HepG2 (cell line): Measurements from ENCODE around the gene ANP32B. TPM values are rescaled to one million over a fixed set of nuclear protein-coding genes. Genes with fewer than 3 reads are reported as not detected.
A peak's percentile ranks its signal among the peaks of the same experiment; 100 is the strongest.

Experiments used
- ATAD3A ChIP-seq: sonication (generic); formaldehyde crosslinking; IDR thresholded peaks from 2 replicates; pipeline ENCODE4 v1.4.0; 2020; ENCODE audit warnings: missing genetic modification reagents
- FOSL2 ChIP-seq: sonication (generic); formaldehyde crosslinking; IDR thresholded peaks from 2 replicates; pipeline ENCODE4 v1.4.0; 2020; ENCODE audit warnings: missing genetic modification reagents
- FOXK1 ChIP-seq: sonication (generic); formaldehyde crosslinking; IDR thresholded peaks from 2 replicates; pipeline ENCODE4 v1.4.0; 2020; ENCODE audit warnings: low read depth, missing genetic modification reagents, borderline replicate concordance
- FUBP1 ChIP-seq: sonication (generic); formaldehyde crosslinking; IDR thresholded peaks from 2 replicates; pipeline ENCODE4 v1.5.1; 2020; ENCODE audit warnings: missing genetic modification reagents, mild to moderate bottlenecking, borderline replicate concordance
- HHEX ChIP-seq: IDR thresholded peaks from 2 replicates; pipeline ENCODE4 v1.6.1; 2016; ENCODE audit warnings: control low read depth
- HMG20A ChIP-seq: IDR thresholded peaks from 2 replicates; pipeline ENCODE4 v1.6.1; 2016; ENCODE audit warnings: borderline replicate concordance
- HOXD1 ChIP-seq: sonication (generic); formaldehyde crosslinking; IDR thresholded peaks from 2 replicates; pipeline ENCODE4 v1.5.0; 2020; ENCODE audit warnings: missing genetic modification reagents
- KAT7 ChIP-seq: IDR thresholded peaks from 2 replicates; pipeline ENCODE4 v1.6.1; 2018; ENCODE audit warnings: borderline replicate concordance, missing compliant biosample characterization
- KLF13 ChIP-seq: sonication (generic); formaldehyde crosslinking; IDR thresholded peaks from 2 replicates; pipeline ENCODE4 v1.4.0; 2020; ENCODE audit warnings: mild to moderate bottlenecking, missing genetic modification reagents
- LRRFIP1 ChIP-seq: sonication (generic); formaldehyde crosslinking; conservative IDR thresholded peaks from 2 replicates; pipeline ENCODE4 v1.4.0; 2020; ENCODE audit warnings: missing genetic modification reagents
- NBN ChIP-seq: fragments of 450-650 bp; conservative IDR thresholded peaks from 2 replicates; pipeline ENCODE4 v1.6.1; 2017
- NR2F2 ChIP-seq: IDR thresholded peaks from 2 replicates; pipeline ENCODE4 v1.6.1; 2012; ENCODE audit warnings: low read depth, inconsistent platforms, borderline replicate concordance
- PAF1 ChIP-seq: IDR thresholded peaks from 2 replicates; pipeline ENCODE4 v1.6.1; 2016; ENCODE audit warnings: missing genetic modification reagents, missing compliant biosample characterization
- PHB2 ChIP-seq: fragments of 450-650 bp; IDR thresholded peaks from 2 replicates; pipeline ENCODE4 v1.6.1; 2018; ENCODE audit not compliant: partially characterized antibody
- RAD51 ChIP-seq: fragments of 450-650 bp; IDR thresholded peaks from 2 replicates; pipeline ENCODE4 v1.6.1; 2016; ENCODE audit warnings: borderline replicate concordance
- RBAK ChIP-seq: sonication (generic); formaldehyde crosslinking; IDR thresholded peaks from 2 replicates; pipeline ENCODE4 v1.5.1; 2020; ENCODE audit warnings: mild to moderate bottlenecking, missing genetic modification reagents
- REPIN1 ChIP-seq: sonication (generic); formaldehyde crosslinking; IDR thresholded peaks from 2 replicates; pipeline ENCODE4 v1.8.0; 2022; ENCODE audit warnings: missing genetic modification reagents, low read depth, mild to moderate bottlenecking, borderline replicate concordance
- XRCC5 ChIP-seq: fragments of 200-400 bp; formaldehyde crosslinking; optimal IDR thresholded peaks from 2 replicates; pipeline ENCODE3; 2017; ENCODE audit warnings: mild to moderate bottlenecking, low read length
- ZNF253 ChIP-seq: sonication (generic); formaldehyde crosslinking; IDR thresholded peaks from 2 replicates; pipeline ENCODE4 v1.8.0; 2022; ENCODE audit warnings: mild to moderate bottlenecking, missing genetic modification reagents, borderline replicate concordance
- ZNF263 ChIP-seq: sonication (generic); formaldehyde crosslinking; IDR thresholded peaks from 2 replicates; pipeline ENCODE4 v1.4.0; 2020; ENCODE audit warnings: missing genetic modification reagents
- ZNF292 ChIP-seq: sonication (generic); formaldehyde crosslinking; IDR thresholded peaks from 2 replicates; pipeline ENCODE4 v1.8.1; 2022; ENCODE audit warnings: mild to moderate bottlenecking, low read depth, missing genetic modification reagents, borderline replicate concordance
- ZNF556 ChIP-seq: sonication (generic); formaldehyde crosslinking; IDR thresholded peaks from 2 replicates; pipeline ENCODE4 v1.4.0; 2020; ENCODE audit warnings: mild to moderate bottlenecking, missing genetic modification reagents, borderline replicate concordance
- ZNF674 ChIP-seq: sonication (generic); formaldehyde crosslinking; IDR thresholded peaks from 2 replicates; pipeline ENCODE4 v1.5.0; 2020; ENCODE audit warnings: low read depth, mild to moderate bottlenecking, missing genetic modification reagents
- ZNF777 ChIP-seq: sonication (generic); formaldehyde crosslinking; IDR thresholded peaks from 2 replicates; pipeline ENCODE4 v1.4.0; 2020; ENCODE audit warnings: missing genetic modification reagents
- polyA plus RNA-seq, 8 experiments: library from polyadenylated mRNA; depleted of rRNA in 3 of 8; stranded (reverse) in 7 of 8; unstranded in 1 of 8; fragments of >200 nt; fragmentation: Illumina TruSeq in 4 of 8; extraction: Trizol in 4 of 8; gene quantifications; 2 replicates each; pipeline versions ENCODE4 v1.2.1 to v1.2.3, GENCODE V29; 2011 to 2016; ENCODE audit warnings: low read depth in 4 of 8, missing spikeins in 1 of 8, mixed read lengths in 1 of 8; ENCODE audit not compliant: insufficient read depth in 1 of 8
- total RNA-seq, 5 experiments: library from RNA; depleted of rRNA; stranded (reverse); fragments of >200 nt; fragmentation: Illumina TruSeq; extraction: Trizol; gene quantifications; 2 replicates each; pipeline ENCODE4 v1.2.3, GENCODE V29; 2016; ENCODE audit warnings: low read depth in 1 of 5
- TF ChIP-seq, protein P1 (sequence below): sonication (generic); formaldehyde crosslinking; IDR thresholded peaks from 2 replicates; pipeline ENCODE4 v1.4.0; 2020; ENCODE audit warnings: missing genetic modification reagents, borderline replicate concordance

The ANP32B gene
- total and polyA plus RNA-seq, 2 of the 13 experiments (the other 11 are each of a cell fraction or from before 2014, with no cell fraction given) = 22.1 to 37.5 TPM

DNA sequence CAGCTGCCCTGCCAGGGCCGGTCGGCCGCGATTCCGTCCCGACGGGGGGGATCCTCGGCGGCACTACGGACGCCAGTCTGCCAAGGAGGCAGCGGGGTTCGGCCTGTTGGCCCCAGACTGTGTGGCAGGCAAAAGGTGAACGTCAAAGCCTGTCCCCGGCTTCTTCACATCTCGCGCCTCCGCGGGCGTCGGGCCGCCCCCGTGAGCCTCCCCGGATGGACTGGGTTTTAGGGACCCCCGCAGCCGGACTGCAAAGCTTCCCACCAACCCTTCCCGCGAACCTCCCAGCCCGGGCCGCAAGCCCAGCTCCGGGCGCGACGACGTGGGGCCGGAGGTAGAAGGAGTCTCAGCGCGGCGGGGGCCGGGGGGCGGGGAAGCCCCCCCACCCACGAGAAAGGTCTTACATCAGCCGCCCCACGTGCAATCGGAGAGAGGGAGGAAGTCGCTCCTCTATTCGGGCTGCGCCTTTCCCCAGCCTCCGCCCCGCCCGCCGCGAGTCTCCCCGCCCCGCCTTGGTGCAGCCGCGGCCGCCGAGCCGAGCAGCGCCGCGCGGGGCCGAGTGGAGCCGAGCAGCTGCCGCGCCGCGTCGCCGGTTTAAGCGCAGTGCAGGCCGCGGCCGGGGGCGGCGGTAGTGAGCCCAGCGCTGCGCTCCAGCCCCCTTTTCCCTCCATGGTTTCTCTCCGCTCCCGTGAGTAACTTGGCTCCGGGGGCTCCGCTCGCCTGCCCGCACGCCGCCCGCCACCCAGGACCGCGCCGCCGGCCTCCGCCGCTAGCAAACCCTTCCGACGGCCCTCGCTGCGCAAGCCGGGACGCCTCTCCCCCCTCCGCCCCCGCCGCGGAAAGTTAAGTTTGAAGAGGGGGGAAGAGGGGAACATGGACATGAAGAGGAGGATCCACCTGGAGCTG, at the start of gene ANP32B (continued):
- TF ChIP-seq FUBP1 (CRISPR knock-in tag) (no peak), RAD51 (no peak), ZNF292 (no peak), ATAD3A (CRISPR knock-in tag) (no peak), ZNF777 (CRISPR knock-in tag) (peak; percentile 93), PAF1 (no peak), FOSL2 (CRISPR knock-in tag) (no peak; the same call in 1 of the 2 replicates), KLF13 (CRISPR knock-in tag) (no peak), LRRFIP1 (no peak), ZNF253 (CRISPR knock-in tag) (no peak), ZNF556 (no peak), NBN (no peak), XRCC5 (peak; percentile 91), ZNF674 (CRISPR knock-in tag) (no peak), HOXD1 (CRISPR knock-in tag) (no peak), ZNF263 (CRISPR knock-in tag) (no peak), FOXK1 (peak; percentile 34; the same call in 1 of the 2 replicates), PHB2 (no peak), HMG20A (CRISPR knock-in tag) (no peak), REPIN1 (CRISPR knock-in tag) (0 out of 2 replicates have a peak, but pooled peaks have one; percentile 33), RBAK (no peak), NR2F2 (no peak), KAT7 (CRISPR knock-in tag) (peak; percentile 76; the same call in 1 of the 2 replicates), HHEX (CRISPR knock-in tag) (no peak)
- TF ChIP-seq, protein P1, sequence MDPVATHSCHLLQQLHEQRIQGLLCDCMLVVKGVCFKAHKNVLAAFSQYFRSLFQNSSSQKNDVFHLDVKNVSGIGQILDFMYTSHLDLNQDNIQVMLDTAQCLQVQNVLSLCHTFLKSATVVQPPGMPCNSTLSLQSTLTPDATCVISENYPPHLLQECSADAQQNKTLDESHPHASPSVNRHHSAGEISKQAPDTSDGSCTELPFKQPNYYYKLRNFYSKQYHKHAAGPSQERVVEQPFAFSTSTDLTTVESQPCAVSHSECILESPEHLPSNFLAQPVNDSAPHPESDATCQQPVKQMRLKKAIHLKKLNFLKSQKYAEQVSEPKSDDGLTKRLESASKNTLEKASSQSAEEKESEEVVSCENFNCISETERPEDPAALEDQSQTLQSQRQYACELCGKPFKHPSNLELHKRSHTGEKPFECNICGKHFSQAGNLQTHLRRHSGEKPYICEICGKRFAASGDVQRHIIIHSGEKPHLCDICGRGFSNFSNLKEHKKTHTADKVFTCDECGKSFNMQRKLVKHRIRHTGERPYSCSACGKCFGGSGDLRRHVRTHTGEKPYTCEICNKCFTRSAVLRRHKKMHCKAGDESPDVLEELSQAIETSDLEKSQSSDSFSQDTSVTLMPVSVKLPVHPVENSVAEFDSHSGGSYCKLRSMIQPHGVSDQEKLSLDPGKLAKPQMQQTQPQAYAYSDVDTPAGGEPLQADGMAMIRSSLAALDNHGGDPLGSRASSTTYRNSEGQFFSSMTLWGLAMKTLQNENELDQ (CRISPR knock-in tag) = no peak
